ENCODE data around the gene ARHGAP31. TPM values are rescaled to one million over a fixed set of nuclear protein-coding genes. Genes with fewer than 3 reads are reported as not detected.

The ARHGAP31 gene
- total RNA-seq, 3 donors from 2014 or later (not counting 1 experiment from before 2014, with no cell fraction given), result 4.1 to 8.4 (median 8.4) TPM

DNA sequence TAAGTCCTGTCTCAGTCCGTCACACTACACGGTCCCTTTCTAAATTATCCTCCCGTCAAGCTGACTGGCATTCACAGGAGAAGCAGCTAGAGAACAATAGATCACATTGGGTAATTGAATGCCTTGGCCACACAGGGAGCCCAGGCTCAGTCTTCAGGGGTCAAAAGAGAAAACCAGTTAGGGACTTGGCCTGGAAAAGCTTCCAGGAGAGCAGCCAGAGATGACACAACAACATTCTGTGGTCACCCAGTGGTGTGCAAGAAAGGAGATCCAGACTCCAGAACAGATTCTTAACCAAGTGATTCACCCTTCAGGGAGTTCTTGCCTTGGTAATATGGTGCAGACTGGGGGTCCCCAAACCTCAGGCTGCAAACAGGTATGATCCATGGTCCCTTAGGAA is 15.9 kb downstream of the ARHGAP31 start:
- H3K4me3 Mint-ChIP-seq, result no peak overlapping the region
- H3K27me3 ChIP-seq (ENCODE audit: control insufficient read depth, insufficient read depth, low read length), result no peaks in the 10 kb centered on the region
- WGBS (ENCODE audit: insufficient coverage), result 97% methylated on average over 3 of the region's 3 CpGs

GRCh38 chr3:119311081-119311925 is 17.1 kb downstream of the ARHGAP31 start:
- Mint-ChIP-seq H3K36me3 (no peaks in the 10 kb centered on the region), H3K27me3 (ENCODE audit: low read depth in 2 of 2) (no peaks in the 10 kb centered on the region), H3K4me3 (no peak overlapping the region), H3K9me3 (no peaks in the 10 kb centered on the region), H3K4me1 (peaks cover 10 to 14% of the 10 kb centered on the region in 2 donors), H3K27ac (no peak overlapping the region)
- WGBS (ENCODE audit: insufficient coverage), result 87% methylated on average over 8 of the region's 10 CpGs
- intact Hi-C loops (cut with micrococcal nuclease), result no loop called here
- ATAC-seq (no peak), DNase-seq (no peak)
- TF ChIP-seq, protein P1, sequence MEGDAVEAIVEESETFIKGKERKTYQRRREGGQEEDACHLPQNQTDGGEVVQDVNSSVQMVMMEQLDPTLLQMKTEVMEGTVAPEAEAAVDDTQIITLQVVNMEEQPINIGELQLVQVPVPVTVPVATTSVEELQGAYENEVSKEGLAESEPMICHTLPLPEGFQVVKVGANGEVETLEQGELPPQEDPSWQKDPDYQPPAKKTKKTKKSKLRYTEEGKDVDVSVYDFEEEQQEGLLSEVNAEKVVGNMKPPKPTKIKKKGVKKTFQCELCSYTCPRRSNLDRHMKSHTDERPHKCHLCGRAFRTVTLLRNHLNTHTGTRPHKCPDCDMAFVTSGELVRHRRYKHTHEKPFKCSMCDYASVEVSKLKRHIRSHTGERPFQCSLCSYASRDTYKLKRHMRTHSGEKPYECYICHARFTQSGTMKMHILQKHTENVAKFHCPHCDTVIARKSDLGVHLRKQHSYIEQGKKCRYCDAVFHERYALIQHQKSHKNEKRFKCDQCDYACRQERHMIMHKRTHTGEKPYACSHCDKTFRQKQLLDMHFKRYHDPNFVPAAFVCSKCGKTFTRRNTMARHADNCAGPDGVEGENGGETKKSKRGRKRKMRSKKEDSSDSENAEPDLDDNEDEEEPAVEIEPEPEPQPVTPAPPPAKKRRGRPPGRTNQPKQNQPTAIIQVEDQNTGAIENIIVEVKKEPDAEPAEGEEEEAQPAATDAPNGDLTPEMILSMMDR (IDR thresholded peaks at IDR 0.05), result no peak
- Histone ChIP-seq H3K4me3 (ENCODE audit: low read length) (no peak overlapping the region), H3K9me3 (ENCODE audit: control insufficient read depth, insufficient read depth, low read length) (no peaks in the 10 kb centered on the region), H3K27ac (ENCODE audit: low read length) (no peak overlapping the region), H3K36me3 (ENCODE audit: control insufficient read depth, insufficient read depth, low read length) (no peaks in the 10 kb centered on the region), H3K4me1 (ENCODE audit: control insufficient read depth, insufficient read depth, low read length) (no peaks in the 10 kb centered on the region), H3K27me3 (ENCODE audit: control insufficient read depth, insufficient read depth, low read length) (no peaks in the 10 kb centered on the region)

More for the DNA sequence above, 15.9 kb downstream of the ARHGAP31 start:
- no peaks in the 10 kb centered on the region for H3K9me3 Mint-ChIP-seq
- peaks cover 6 to 10% of the 10 kb centered on the region in 2 donors for H3K4me1 Mint-ChIP-seq
- no peak overlapping the region for H3K4me3 ChIP-seq (ENCODE audit: low read length)
- ATAC-seq (peak in 1 of 3 donors; percentile 13), DNase-seq (no peak)
- no peaks in the 10 kb centered on the region for H3K27me3 Mint-ChIP-seq (ENCODE audit: low read depth in 2 of 2)
- no peaks in the 10 kb centered on the region for H3K9me3 ChIP-seq (ENCODE audit: control insufficient read depth, insufficient read depth, low read length)
- TF ChIP-seq, protein P1 (IDR thresholded peaks at IDR 0.05), result no peak
- H3K36me3 ChIP-seq (ENCODE audit: control insufficient read depth, insufficient read depth, low read length), result no peaks in the 10 kb centered on the region
- no peaks in the 10 kb centered on the region for H3K4me1 ChIP-seq (ENCODE audit: control insufficient read depth, insufficient read depth, low read length)
- intact Hi-C loops (cut with micrococcal nuclease), result no loop called here
- H3K36me3 Mint-ChIP-seq, result no peaks in the 10 kb centered on the region
- no peak overlapping the region for H3K27ac ChIP-seq (ENCODE audit: low read length)
- no peak overlapping the region for H3K27ac Mint-ChIP-seq

GRCh38 chr3:119313461-119313860 is 19.3 kb downstream of the ARHGAP31 start:
- no peaks in the 10 kb centered on the region for H3K4me1 ChIP-seq (ENCODE audit: control insufficient read depth, insufficient read depth, low read length)
- H3K36me3 ChIP-seq (ENCODE audit: control insufficient read depth, insufficient read depth, low read length), result no peaks in the 10 kb centered on the region
- no peak overlapping the region for H3K4me3 ChIP-seq (ENCODE audit: low read length)
- Mint-ChIP-seq H3K27ac (no peak overlapping the region), H3K9me3 (no peaks in the 10 kb centered on the region), H3K4me3 (no peak overlapping the region), H3K4me1 (peaks cover 10% of the 10 kb centered on the region in 2 donors), H3K27me3 (ENCODE audit: low read depth in 2 of 2) (no peaks in the 10 kb centered on the region), H3K36me3 (no peaks in the 10 kb centered on the region)
- 93% methylated on average over 3 of the region's 3 CpGs for WGBS (ENCODE audit: insufficient coverage)
- H3K27ac ChIP-seq (ENCODE audit: low read length), result no peak overlapping the region
- no peaks in the 10 kb centered on the region for H3K9me3 ChIP-seq (ENCODE audit: control insufficient read depth, insufficient read depth, low read length)
- ATAC-seq (no peak), DNase-seq (no peak)
- intact Hi-C loops (cut with micrococcal nuclease), result no loop called here
- no peaks in the 10 kb centered on the region for H3K27me3 ChIP-seq (ENCODE audit: control insufficient read depth, insufficient read depth, low read length)
- TF ChIP-seq, protein P1 (IDR thresholded peaks at IDR 0.05), result no peak

Measured in natural killer cell (primary cell).